Measurements from ENCODE around the gene PTPRT.

Gene PTPRT

DNA sequence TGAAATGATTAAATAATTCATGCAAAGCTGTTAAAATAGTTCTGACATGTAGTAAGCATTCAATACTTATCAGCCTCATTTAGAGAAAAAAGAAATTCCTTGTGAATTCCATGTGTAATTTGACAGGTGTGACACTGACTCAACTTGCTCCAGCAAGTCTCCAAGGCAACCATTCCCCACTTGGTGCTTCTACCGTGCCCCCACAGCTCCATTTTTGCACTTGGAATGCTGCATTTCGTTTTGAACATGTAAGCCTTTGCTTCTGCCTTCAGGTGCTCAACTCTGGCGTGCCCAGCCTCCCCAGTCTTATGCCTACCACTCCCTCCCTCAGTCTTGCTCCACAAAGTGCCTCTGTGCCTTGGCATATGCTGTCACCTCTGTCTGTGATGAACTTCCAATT lies 810.9 kb downstream of the PTPRT start:
- no peak for TF ChIP-seq EZH2 (IDR thresholded peaks at IDR 0.05; ENCODE audit: borderline replicate concordance, low read depth, low read length, severe bottlenecking)
- TF ChIP-seq, protein P1, sequence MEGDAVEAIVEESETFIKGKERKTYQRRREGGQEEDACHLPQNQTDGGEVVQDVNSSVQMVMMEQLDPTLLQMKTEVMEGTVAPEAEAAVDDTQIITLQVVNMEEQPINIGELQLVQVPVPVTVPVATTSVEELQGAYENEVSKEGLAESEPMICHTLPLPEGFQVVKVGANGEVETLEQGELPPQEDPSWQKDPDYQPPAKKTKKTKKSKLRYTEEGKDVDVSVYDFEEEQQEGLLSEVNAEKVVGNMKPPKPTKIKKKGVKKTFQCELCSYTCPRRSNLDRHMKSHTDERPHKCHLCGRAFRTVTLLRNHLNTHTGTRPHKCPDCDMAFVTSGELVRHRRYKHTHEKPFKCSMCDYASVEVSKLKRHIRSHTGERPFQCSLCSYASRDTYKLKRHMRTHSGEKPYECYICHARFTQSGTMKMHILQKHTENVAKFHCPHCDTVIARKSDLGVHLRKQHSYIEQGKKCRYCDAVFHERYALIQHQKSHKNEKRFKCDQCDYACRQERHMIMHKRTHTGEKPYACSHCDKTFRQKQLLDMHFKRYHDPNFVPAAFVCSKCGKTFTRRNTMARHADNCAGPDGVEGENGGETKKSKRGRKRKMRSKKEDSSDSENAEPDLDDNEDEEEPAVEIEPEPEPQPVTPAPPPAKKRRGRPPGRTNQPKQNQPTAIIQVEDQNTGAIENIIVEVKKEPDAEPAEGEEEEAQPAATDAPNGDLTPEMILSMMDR (IDR thresholded peaks at IDR 0.05; ENCODE audit: borderline replicate concordance, extremely low read depth, low read length, poor library complexity, severe bottlenecking), result no peak
- H3K9ac ChIP-seq (ENCODE audit: low read depth, low read length), result no peak overlapping the region
- ATAC-seq (ENCODE audit: insufficient read depth, low read depth) (no peak), DNase-seq (no peak)
- H4K20me1 ChIP-seq (ENCODE audit: insufficient read depth, low read length), result no peaks in the 10 kb centered on the region
- H3K27me3 ChIP-seq (ENCODE audit: insufficient read depth, low read length, poor library complexity), result peaks cover 6% of the 10 kb centered on the region
- no peak overlapping the region for H3K4me2 ChIP-seq (ENCODE audit: insufficient read depth, low read length)
- no peaks in the 10 kb centered on the region for H3K9me3 ChIP-seq (ENCODE audit: insufficient read depth, low read length, severe bottlenecking)
- H3K79me2 ChIP-seq (ENCODE audit: insufficient read depth, low read length), result no peaks in the 10 kb centered on the region
- no peaks in the 10 kb centered on the region for H3K4me1 ChIP-seq (ENCODE audit: insufficient read depth, low read length)
- H3K36me3 ChIP-seq (ENCODE audit: insufficient read depth, low read length), result no peaks in the 10 kb centered on the region
- no peak overlapping the region for H3K27ac ChIP-seq (ENCODE audit: low read length)
- H2AFZ ChIP-seq (ENCODE audit: low read depth, low read length), result no peak overlapping the region
- no peak overlapping the region for H3K4me3 ChIP-seq (ENCODE audit: low read depth in 1 of 2, low read length in 2 of 2)

DNA sequence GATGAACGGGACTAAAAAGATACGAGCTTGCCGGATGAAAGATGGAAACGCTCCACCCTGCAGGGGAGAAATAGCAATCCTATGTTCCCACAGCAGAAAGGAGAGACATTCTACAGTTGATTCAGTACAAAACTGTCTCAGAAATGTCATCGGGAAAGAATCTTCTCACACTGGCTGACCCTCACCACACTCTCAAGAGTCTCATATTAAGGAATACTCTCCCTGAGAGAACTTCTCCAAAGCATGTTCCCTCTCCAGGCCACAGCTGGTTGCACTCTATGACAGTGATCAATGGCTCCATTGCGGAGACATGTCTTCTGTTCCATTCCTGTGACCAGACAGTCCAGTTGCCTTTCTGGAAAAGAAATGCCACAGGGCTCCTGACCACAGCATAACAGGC lies 813.6 kb downstream of the PTPRT start:
- ATAC-seq (ENCODE audit: insufficient read depth, low read depth) (no peak), DNase-seq (no peak)
- no peak overlapping the region for H2AFZ ChIP-seq (ENCODE audit: low read depth, low read length)
- no peaks in the 10 kb centered on the region for H3K4me1 ChIP-seq (ENCODE audit: insufficient read depth, low read length)
- TF ChIP-seq, protein P1 (IDR thresholded peaks at IDR 0.05; ENCODE audit: borderline replicate concordance, extremely low read depth, low read length, poor library complexity, severe bottlenecking), result no peak
- no peak for TF ChIP-seq EZH2 (IDR thresholded peaks at IDR 0.05; ENCODE audit: borderline replicate concordance, low read depth, low read length, severe bottlenecking)
- H3K27me3 ChIP-seq (ENCODE audit: insufficient read depth, low read length, poor library complexity), result peaks cover 10% of the 10 kb centered on the region
- H3K4me2 ChIP-seq (ENCODE audit: insufficient read depth, low read length), result no peak overlapping the region
- H3K9me3 ChIP-seq (ENCODE audit: insufficient read depth, low read length, severe bottlenecking), result no peaks in the 10 kb centered on the region
- no peaks in the 10 kb centered on the region for H4K20me1 ChIP-seq (ENCODE audit: insufficient read depth, low read length)
- H3K36me3 ChIP-seq (ENCODE audit: insufficient read depth, low read length), result no peaks in the 10 kb centered on the region
- H3K79me2 ChIP-seq (ENCODE audit: insufficient read depth, low read length), result no peaks in the 10 kb centered on the region
- H3K27ac ChIP-seq (ENCODE audit: low read length), result no peak overlapping the region
- no peak overlapping the region for H3K4me3 ChIP-seq (ENCODE audit: low read depth in 1 of 2, low read length in 2 of 2)
- no peak overlapping the region for H3K9ac ChIP-seq (ENCODE audit: low read depth, low read length)

DNA sequence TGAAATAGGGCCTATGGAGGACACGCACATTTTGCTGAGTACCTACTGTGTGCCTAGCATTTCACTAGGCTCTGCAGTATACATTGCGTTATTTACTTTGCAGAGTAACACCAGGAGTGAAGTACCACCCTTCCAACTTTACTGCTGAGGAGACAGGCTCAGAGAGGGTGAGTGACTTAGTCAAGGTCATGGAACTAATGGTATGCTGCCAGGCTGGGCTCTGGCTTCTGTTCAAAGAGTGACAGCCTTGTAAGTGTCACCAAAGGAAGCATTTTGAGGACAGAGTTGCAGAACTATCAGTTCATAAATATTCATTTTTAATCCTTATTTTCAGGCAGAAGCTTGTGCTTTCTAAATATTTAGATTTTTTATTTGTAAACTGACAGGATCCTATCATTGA lies 816.7 kb downstream of the PTPRT start:
- TF ChIP-seq, protein P1 (IDR thresholded peaks at IDR 0.05; ENCODE audit: borderline replicate concordance, extremely low read depth, low read length, poor library complexity, severe bottlenecking), result no peak
- TF ChIP-seq EZH2 (IDR thresholded peaks at IDR 0.05; ENCODE audit: borderline replicate concordance, low read depth, low read length, severe bottlenecking), result no peak
- Histone ChIP-seq H3K4me1 (ENCODE audit: insufficient read depth, low read length) (no peaks in the 10 kb centered on the region), H2AFZ (ENCODE audit: low read depth, low read length) (no peak overlapping the region), H3K27me3 (ENCODE audit: insufficient read depth, low read length, poor library complexity) (peaks cover 12% of the 10 kb centered on the region), H3K9me3 (ENCODE audit: insufficient read depth, low read length, severe bottlenecking) (no peaks in the 10 kb centered on the region), H3K4me3 (ENCODE audit: low read depth in 1 of 2, low read length in 2 of 2) (no peak overlapping the region), H3K27ac (ENCODE audit: low read length) (no peak overlapping the region), H3K79me2 (ENCODE audit: insufficient read depth, low read length) (no peaks in the 10 kb centered on the region), H3K4me2 (ENCODE audit: insufficient read depth, low read length) (no peak overlapping the region), H3K9ac (ENCODE audit: low read depth, low read length) (no peak overlapping the region), H3K36me3 (ENCODE audit: insufficient read depth, low read length) (no peaks in the 10 kb centered on the region), H4K20me1 (ENCODE audit: insufficient read depth, low read length) (no peaks in the 10 kb centered on the region)
- DNase-seq (no peak), ATAC-seq (ENCODE audit: insufficient read depth, low read depth) (no peak)

GRCh38 chr20:42370075-42370474 lies 819.6 kb downstream of the PTPRT start:
- H3K4me3 ChIP-seq (ENCODE audit: low read depth in 1 of 2, low read length in 2 of 2), result no peak overlapping the region
- H3K4me2 ChIP-seq (ENCODE audit: insufficient read depth, low read length), result no peak overlapping the region
- no peak for TF ChIP-seq EZH2 (IDR thresholded peaks at IDR 0.05; ENCODE audit: borderline replicate concordance, low read depth, low read length, severe bottlenecking)
- TF ChIP-seq, protein P1 (IDR thresholded peaks at IDR 0.05; ENCODE audit: borderline replicate concordance, extremely low read depth, low read length, poor library complexity, severe bottlenecking), result no peak
- no peaks in the 10 kb centered on the region for H3K79me2 ChIP-seq (ENCODE audit: insufficient read depth, low read length)
- no peak overlapping the region for H3K9ac ChIP-seq (ENCODE audit: low read depth, low read length)
- H3K27me3 ChIP-seq (ENCODE audit: insufficient read depth, low read length, poor library complexity), result peaks cover 22% of the 10 kb centered on the region
- no peaks in the 10 kb centered on the region for H3K9me3 ChIP-seq (ENCODE audit: insufficient read depth, low read length, severe bottlenecking)
- no peaks in the 10 kb centered on the region for H3K36me3 ChIP-seq (ENCODE audit: insufficient read depth, low read length)
- no peak overlapping the region for H3K27ac ChIP-seq (ENCODE audit: low read length)
- no peak for ATAC-seq (ENCODE audit: insufficient read depth, low read depth)
- no peaks in the 10 kb centered on the region for H3K4me1 ChIP-seq (ENCODE audit: insufficient read depth, low read length)
- no peaks in the 10 kb centered on the region for H4K20me1 ChIP-seq (ENCODE audit: insufficient read depth, low read length)
- DNase-seq, result no peak
- no peak overlapping the region for H2AFZ ChIP-seq (ENCODE audit: low read depth, low read length)
